Hematopoietic multipotent progenitor cell (in vitro differentiated cells): ENCODE results near the gene PTPRS. TPM values are rescaled to one million over a fixed set of nuclear protein-coding genes. Genes with fewer than 3 reads are reported as not detected.
A peak's percentile ranks its signal among the peaks of the same experiment; 100 is the strongest.
"Not testable (repeated sequence)": the region's sequence is repeated elsewhere in the genome, so short reads cannot be mapped to it uniquely, and the experiment has no call there.

Experiments
- DNase-seq, 3 donors: peaks; one replicate each; pipeline ENCODE4 v3.0.0-alpha.2; 2011 to 2015; ENCODE audit warnings: low read depth in 2 of 3, low spot score in 2 of 3
- total RNA-seq: library from RNA; depleted of rRNA; stranded (reverse); fragments of >200 nt; gene quantifications from one replicate; pipeline ENCODE4 v1.2.3, GENCODE V29; 2012

Gene PTPRS
- total RNA-seq, 1 donor = 21.5 TPM

DNA sequence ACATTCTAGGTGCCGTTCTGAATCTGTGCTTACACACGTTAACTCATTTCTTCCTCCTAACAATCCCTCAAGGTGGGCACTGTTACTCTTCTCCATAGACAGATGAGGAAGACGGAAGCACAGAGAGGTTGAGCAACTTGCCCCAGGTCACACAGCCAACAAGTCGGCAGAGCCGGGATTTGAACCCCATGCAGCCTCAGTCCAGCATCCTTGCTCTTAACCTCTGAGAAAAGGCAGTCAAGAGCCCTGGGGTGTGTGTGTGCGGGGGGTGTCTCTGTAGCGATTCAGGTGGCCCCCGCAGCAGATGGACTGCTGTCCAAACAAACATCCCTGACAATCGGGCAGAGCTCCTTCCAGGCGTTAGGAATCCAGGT lies 6.3 kb downstream of the PTPRS start:
- no peak for DNase-seq

- no peak for DNase-seq
These were observed 6.8 kb downstream of the PTPRS start for GRCh38 chr19:5333581-5334365.

- no peak for DNase-seq
These were observed 8.1 kb downstream of the PTPRS start for GRCh38 chr19:5332501-5332900.

DNA sequence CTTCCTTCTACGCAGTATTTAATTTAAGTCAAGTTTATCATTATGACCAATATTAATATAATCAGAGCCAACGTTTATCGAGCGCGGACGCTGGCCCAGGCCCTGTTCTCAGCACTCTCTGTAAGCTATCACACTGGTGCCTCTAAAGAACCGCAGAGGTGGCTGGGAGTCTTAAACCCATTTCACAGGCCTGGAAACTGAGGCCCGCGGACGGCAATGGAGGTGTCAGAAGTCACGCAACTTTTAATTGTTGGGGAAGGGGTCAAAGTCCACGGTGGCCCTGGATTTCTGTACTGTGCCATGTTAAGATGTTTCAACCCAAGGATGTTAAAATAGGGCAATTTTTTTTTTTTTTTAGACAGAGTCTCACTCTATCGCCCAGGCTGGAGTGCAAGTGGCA lies 8.8 kb downstream of the PTPRS start:
- DNase-seq = no peak

DNA sequence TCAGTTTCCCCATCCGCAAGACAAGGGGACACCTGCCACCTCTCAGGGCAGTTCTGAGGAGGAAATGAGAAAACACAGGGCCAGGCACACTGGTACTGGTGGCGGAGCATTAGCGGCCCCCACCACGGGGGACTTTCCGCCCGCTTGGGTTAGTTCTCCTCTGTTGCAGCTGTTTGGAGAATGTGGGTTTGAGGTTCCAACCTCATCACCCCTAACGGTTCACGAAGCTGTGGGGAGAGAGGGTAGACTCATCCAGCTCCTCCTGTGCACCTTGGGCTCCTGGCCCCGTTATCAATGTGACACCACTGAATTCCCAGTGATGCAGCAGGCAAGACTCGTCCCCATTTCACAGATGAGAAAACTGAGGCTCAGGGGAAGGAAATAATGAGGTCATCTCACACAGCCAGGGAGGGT lies 10.3 kb downstream of the PTPRS start:
- no peak for DNase-seq

- no peak for DNase-seq
These were observed 11.5 kb downstream of the PTPRS start for GRCh38 chr19:5329141-5329540.

DNA sequence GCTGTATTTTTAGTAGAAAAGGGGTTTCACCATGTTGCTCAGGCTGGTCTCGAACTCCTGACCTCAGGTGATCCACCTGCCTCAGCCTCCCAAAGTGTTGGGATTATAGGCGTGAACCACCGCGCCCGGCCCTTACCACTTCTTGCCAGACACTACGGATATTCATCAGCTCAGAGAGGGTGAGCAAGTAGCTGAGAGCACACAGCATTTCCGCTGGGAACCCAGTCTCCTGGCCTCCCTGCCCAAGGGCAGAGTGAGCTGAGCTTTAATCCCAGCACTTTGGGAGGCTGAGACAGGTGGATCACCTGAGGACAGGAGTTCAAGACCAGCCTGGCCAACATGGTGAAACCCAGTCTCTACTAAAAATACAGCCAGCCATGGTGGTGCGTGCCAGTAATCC lies 12.2 kb downstream of the PTPRS start:
- DNase-seq = not testable (repeated sequence)

- DNase-seq = no peak
These were observed 13.5 kb downstream of the PTPRS start for GRCh38 chr19:5326986-5327623.

- DNase-seq = no peak
These were observed 14.1 kb downstream of the PTPRS start for GRCh38 chr19:5326545-5326944.

- DNase-seq = no peak
These were observed 15.7 kb downstream of the PTPRS start for GRCh38 chr19:5324947-5325346.

GRCh38 chr19:5323475-5323811 lies 17.2 kb downstream of the PTPRS start:
- DNase-seq = no peak

DNA sequence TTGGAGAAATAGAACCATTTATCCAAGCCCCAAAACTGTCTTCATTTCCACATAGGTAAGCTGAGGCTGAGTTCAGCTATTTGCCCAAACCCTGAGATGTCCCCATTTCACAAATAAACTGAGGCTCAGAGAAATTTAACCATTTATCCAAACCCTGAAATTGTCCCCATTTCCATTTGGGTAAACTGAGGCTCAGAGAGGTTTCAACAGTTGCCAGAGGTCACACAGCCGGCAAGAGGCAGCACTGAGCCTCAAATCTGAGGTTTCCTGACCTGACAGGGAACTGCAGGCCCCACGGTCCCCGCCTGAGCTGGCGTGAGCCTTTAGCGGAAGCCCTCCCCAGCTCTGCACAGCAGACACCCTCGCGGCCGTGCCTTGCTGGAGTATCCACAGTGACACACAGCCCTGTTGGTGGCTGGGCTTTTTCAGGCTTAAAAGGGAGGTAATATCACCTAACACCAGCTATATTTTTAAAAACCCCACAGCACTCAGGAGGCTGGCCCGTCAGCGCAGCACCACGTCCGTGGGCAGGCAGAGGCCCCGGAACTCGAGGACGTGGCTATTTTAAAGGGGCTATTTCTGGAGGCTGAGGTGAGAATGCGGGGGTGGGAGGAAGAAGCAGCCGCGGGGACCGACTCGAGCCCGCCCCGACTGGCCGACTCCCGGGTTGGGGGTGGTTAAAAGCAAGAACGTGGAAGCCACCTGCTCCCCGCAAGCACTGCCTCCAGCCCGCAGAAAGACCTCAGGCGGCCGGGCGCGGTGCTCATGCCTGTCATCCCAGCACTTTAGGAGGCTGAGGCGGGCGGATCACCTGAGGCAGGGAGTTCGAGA lies 18.5 kb downstream of the PTPRS start:
- DNase-seq = peak in 1 of 3 donors; percentile 54

- no peak for DNase-seq
These were observed 19.5 kb downstream of the PTPRS start for GRCh38 chr19:5321066-5321642.

DNA sequence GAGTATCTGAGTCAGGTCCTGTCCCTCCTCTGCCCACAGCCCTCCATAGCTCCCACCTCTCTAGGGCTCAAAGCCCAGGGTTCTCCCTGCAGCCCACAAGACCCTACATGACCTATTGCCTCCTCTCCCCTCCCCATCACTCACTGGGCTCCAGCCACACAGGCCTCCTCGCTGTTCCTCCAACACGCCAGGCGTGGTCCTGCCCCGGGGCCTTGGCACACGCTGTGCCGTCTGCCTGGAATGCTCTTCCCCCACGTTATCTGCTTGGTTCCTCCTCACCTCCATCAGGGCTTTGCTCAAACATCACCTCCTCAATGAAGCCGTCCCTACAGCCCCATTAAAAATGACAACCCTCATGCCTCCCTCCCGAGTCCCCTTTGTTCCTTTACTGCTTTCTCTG lies 21.1 kb downstream of the PTPRS start:
- no peak for DNase-seq

DNA sequence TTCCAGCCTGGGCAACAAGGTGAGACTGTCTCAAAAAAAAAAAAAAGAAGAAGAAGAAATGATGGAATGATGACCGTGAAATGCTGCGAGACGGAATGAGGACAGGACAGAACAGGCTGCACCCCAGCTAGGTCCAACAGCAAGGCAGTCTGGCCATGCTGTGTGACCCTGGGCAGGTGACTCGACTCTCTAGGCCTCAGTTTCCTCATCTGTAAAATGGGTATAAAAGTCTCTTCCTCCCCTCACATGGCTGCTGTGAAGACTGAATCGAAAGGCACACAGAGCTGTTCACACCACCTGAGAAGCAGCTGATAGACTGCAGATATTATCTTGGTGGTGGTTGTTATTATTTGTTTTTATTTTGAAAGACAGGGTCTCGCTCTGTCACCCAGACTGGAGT lies 22.3 kb downstream of the PTPRS start:
- DNase-seq = no peak

GRCh38 chr19:5317321-5317720 lies 23.3 kb downstream of the PTPRS start:
- no peak for DNase-seq

GRCh38 chr19:5316138-5316537 lies 24.5 kb downstream of the PTPRS start:
- DNase-seq = no peak

- DNase-seq = no peak
These were observed 25.7 kb downstream of the PTPRS start for GRCh38 chr19:5314907-5315298.

DNA sequence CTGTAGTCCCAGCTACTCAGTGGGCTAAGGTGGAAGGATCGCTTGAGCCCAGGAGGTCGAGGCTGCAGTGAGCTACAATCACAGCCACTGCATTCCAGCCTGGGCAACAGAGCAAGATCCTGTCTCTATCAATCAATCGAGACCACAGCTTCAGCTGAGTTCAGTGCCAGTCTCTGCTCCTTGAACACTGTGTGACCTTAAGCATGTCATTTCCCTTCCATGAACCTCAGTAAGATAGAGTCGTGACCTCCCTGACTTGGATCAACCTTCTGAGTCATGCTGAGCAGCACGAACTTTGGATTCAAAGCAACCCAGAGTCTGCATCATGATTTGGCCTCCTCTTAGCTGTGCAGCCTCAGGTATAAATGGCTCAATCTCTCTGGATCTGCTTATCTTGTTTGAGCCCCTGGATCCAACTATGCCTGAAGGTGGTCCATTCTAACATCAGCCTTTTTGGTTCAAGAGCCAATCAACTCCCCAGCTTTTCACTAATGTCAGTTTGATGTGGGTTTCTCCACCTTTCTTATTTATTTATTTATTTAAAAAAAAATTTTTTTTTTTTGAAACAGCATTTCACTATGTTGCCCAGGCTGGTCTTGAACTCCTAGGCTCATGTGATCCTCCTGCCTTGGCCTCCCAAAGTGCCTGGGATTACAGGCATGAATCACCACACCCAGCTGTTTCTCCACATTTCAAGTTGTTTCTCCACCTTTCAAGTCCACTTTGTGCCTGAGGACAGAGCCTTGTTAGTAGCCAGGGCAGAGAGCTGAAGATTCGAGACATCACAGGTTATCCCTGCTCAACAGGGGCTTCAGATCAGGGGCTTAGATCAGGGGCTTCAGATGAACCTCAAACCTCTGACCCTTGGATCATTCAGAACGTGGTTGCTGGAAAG lies 26.4 kb downstream of the PTPRS start:
- no peak for DNase-seq

- peak in 2 of 3 donors; percentile 25 for DNase-seq
These were observed 27.3 kb downstream of the PTPRS start for GRCh38 chr19:5313307-5313706.
